SK-N-SH (cell line): ENCODE results near the gene BTNL8. TPM values are rescaled to one million over a fixed set of nuclear protein-coding genes. Genes with fewer than 3 reads are reported as not detected.

Experiments used
- CTCF ChIA-PET: fragments of 300-600, 350-600 bp; formaldehyde crosslinking; extraction: SDS; loops from one replicate; lab custom pipeline; 2021; lab: Yijun Ruan, JAX
- POLR2A ChIA-PET: fragments of 350-600 bp; sonication (Branson Sonifier 250); formaldehyde crosslinking; extraction: SDS; loops from one replicate; lab custom pipeline; 2020; ENCODE audit warnings: antibody characterized with exemption, inconsistent platforms; lab: Yijun Ruan, JAX
- DNase-seq: peaks from one replicate; pipeline ENCODE4 v3.0.0; 2012
- H2AFZ ChIP-seq: fragments of 200-600 bp; sonication (generic); 2 replicates; pipeline ENCODE4 v1.8.1; 2016; ENCODE audit warnings: antibody characterized with exemption, mild to moderate bottlenecking, low read depth
- H3F3A ChIP-seq: fragments of 200-600 bp; sonication (generic); replicated peaks from 2 replicates; pipeline ENCODE3; 2016; ENCODE audit warnings: antibody characterized with exemption, mild to moderate bottlenecking; ENCODE audit not compliant: insufficient read depth
- H3K27ac ChIP-seq, 2 experiments: fragments of 200-500 bp in 1 of 2; fragments of 200-600 bp in 1 of 2; sonication (Bioruptor generic) in 1 of 2; sonication (generic), shearing (Covaris generic) in 1 of 2; 2 replicates each; pipeline versions ENCODE4 v1.5.1 to v1.6.1; 2014 to 2016; ENCODE audit warnings: low read depth in 2 of 2, inconsistent platforms in 1 of 2, low read length in 1 of 2, mild to moderate bottlenecking in 1 of 2, mixed read lengths in 1 of 2
- H3K27me3 ChIP-seq: fragments of 200-600 bp; sonication (generic), shearing (Covaris generic); 2 replicates; pipeline ENCODE4 v1.6.1; 2016; ENCODE audit warnings: mixed run types; ENCODE audit not compliant: insufficient read depth
- H3K36me3 ChIP-seq, 2 experiments: fragments of 200-500 bp in 1 of 2; fragments of 200-600 bp in 1 of 2; sonication (Bioruptor generic) in 1 of 2; sonication (generic) in 1 of 2; replicated peaks in 1 of 2; 2 replicates each; pipeline versions ENCODE3 to v1.5.1; 2014 to 2016; ENCODE audit warnings: low read length in 1 of 2, mild to moderate bottlenecking in 1 of 2; ENCODE audit not compliant: insufficient read depth in 2 of 2, control insufficient read depth in 1 of 2
- H3K4me1 ChIP-seq, 2 experiments: fragments of 200-500 bp in 1 of 2; fragments of 200-600 bp in 1 of 2; sonication (Bioruptor generic) in 1 of 2; sonication (generic), shearing (Covaris generic) in 1 of 2; 2 replicates each; pipeline versions ENCODE4 v1.5.1 to v1.6.1; 2014 to 2016; ENCODE audit warnings: low read depth in 1 of 2, low read length in 1 of 2, mixed run types in 1 of 2; ENCODE audit not compliant: insufficient read depth in 2 of 2, control insufficient read depth in 1 of 2
- H3K4me2 ChIP-seq: fragments of 200-600 bp; sonication (generic), shearing (Covaris generic); 2 replicates; pipeline ENCODE4 v1.6.1; 2017; ENCODE audit warnings: mixed run types
- H3K4me3 ChIP-seq, 2 experiments: fragments of 200-500 bp in 1 of 2; fragments of 200-600 bp in 1 of 2; sonication (Bioruptor generic) in 1 of 2; sonication (generic), shearing (Covaris generic) in 1 of 2; 2 replicates each; pipeline versions ENCODE4 v1.5.1 to v1.8.1; 2014 to 2016; ENCODE audit warnings: low read depth in 2 of 2, inconsistent platforms in 1 of 2, low read length in 1 of 2, mild to moderate bottlenecking in 1 of 2, mixed read lengths in 1 of 2, moderate library complexity in 1 of 2
- H3K79me2 ChIP-seq: fragments of 200-600 bp; sonication (generic); 2 replicates; pipeline ENCODE4 v1.8.1; 2017; ENCODE audit warnings: mild to moderate bottlenecking; ENCODE audit not compliant: insufficient read depth
- H3K9ac ChIP-seq: fragments of 200-600 bp; sonication (generic); 2 replicates; pipeline ENCODE4 v1.6.1; 2017; ENCODE audit warnings: mixed run types
- H3K9me2 ChIP-seq: fragments of 200-600 bp; sonication (generic); 2 replicates; pipeline ENCODE4 v1.6.1; 2017; ENCODE audit warnings: mixed run types
- H3K9me3 ChIP-seq: fragments of 200-600 bp; sonication (generic); 2 replicates; pipeline ENCODE4 v1.6.1; 2017; ENCODE audit warnings: mixed run types, mild to moderate bottlenecking, moderate library complexity
- H4K20me1 ChIP-seq: fragments of 200-600 bp; sonication (generic); 2 replicates; pipeline ENCODE4 v1.6.1; 2017; ENCODE audit warnings: mild to moderate bottlenecking, mixed run types; ENCODE audit not compliant: insufficient read depth
- ELF1 ChIP-seq: IDR thresholded peaks from 2 replicates; pipeline ENCODE4 v1.4.0; 2012
- EP300 ChIP-seq, 2 experiments: IDR thresholded peaks; 2 replicates each; pipeline versions ENCODE4 v1.4.0 to v1.6.1; 2012; ENCODE audit warnings: borderline replicate concordance in 1 of 2, low read depth in 1 of 2, low read length in 1 of 2
- EZH2phosphoT487 ChIP-seq: fragments of 200-600 bp; sonication (generic); IDR thresholded peaks from 2 replicates; pipeline ENCODE4 v1.6.1; 2017; ENCODE audit warnings: low read depth, mixed run types, mild to moderate bottlenecking, antibody characterized with exemption, moderate library complexity, borderline replicate concordance
- FOXJ3 ChIP-seq: sonication (generic); formaldehyde crosslinking; IDR thresholded peaks from 2 replicates; pipeline ENCODE4 v1.5.1; 2020; ENCODE audit warnings: mild to moderate bottlenecking, missing genetic modification reagents
- GABPA ChIP-seq: IDR thresholded peaks from 2 replicates; pipeline ENCODE4 v1.4.0; 2012; ENCODE audit warnings: low read depth, mild to moderate bottlenecking
- GATA2 ChIP-seq: sonication (generic); formaldehyde crosslinking; IDR thresholded peaks from 2 replicates; pipeline ENCODE4 v1.5.0; 2020; ENCODE audit warnings: mild to moderate bottlenecking, missing genetic modification reagents
- MEF2A ChIP-seq: IDR thresholded peaks from 2 replicates; pipeline ENCODE4 v1.4.0; 2012; ENCODE audit warnings: low read depth, borderline replicate concordance
- MXI1 ChIP-seq: IDR thresholded peaks from 2 replicates; pipeline ENCODE4 v1.6.1; 2012; ENCODE audit warnings: mild to moderate bottlenecking, low read depth, low read length, improper control_type of control experiment
- NRF1 ChIP-seq: IDR thresholded peaks from 2 replicates; pipeline ENCODE4 v1.6.1; 2012; ENCODE audit warnings: low read depth, mild to moderate bottlenecking, low read length
- POLR2AphosphoS5 ChIP-seq: IDR thresholded peaks from 2 replicates; pipeline ENCODE4 v1.6.1; 2012; ENCODE audit warnings: low read depth, low read length
- RAD21 ChIP-seq: IDR thresholded peaks from 2 replicates; pipeline ENCODE4 v1.6.1; 2012; ENCODE audit warnings: mild to moderate bottlenecking, low read length
- RXRA ChIP-seq: IDR thresholded peaks from 2 replicates; pipeline ENCODE4 v1.4.0; 2012; ENCODE audit warnings: low read depth, mild to moderate bottlenecking, borderline replicate concordance
- SMC3 ChIP-seq: IDR thresholded peaks from 2 replicates; pipeline ENCODE4 v1.6.1; 2012; ENCODE audit warnings: low read depth, low read length, improper control_type of control experiment
- TAF1 ChIP-seq: IDR thresholded peaks from 2 replicates; pipeline ENCODE4 v1.6.1; 2012; ENCODE audit warnings: low read depth, mild to moderate bottlenecking, low read length, moderate library complexity, borderline replicate concordance
- TEAD4 ChIP-seq: IDR thresholded peaks from 2 replicates; pipeline ENCODE4 v1.4.0; 2012; ENCODE audit warnings: mild to moderate bottlenecking, borderline replicate concordance; ENCODE audit not compliant: insufficient read depth
- WGBS: methylation state at CpG from one replicate; pipeline ENCODE4 v1.1.6; 2017; ENCODE audit warnings: low lambda C conversion rate; 5-methylcytosine and 5-hydroxymethylcytosine counted together
- polyA plus RNA-seq, 3 experiments: library from polyadenylated mRNA; depleted of rRNA; stranded (reverse); fragments of >200 nt; gene quantifications; 2 replicates each; pipeline ENCODE4 v1.2.3, GENCODE V29; 2012
- TF ChIP-seq, protein P1 (sequence below): fragments of 150-350 bp; IDR thresholded peaks from 2 replicates; pipeline ENCODE4 v1.6.1; 2017; ENCODE audit warnings: antibody characterized with exemption, low read length, low read depth, borderline replicate concordance
- TF ChIP-seq, protein P2 (sequence below): fragments of 200-600 bp; sonication (generic); IDR thresholded peaks from 2 replicates; pipeline ENCODE4 v1.6.1; 2017; ENCODE audit warnings: antibody characterized with exemption, mild to moderate bottlenecking, moderate library complexity
- TF ChIP-seq, protein P3 (sequence below): IDR thresholded peaks from 2 replicates; pipeline ENCODE4 v1.4.0; 2012; ENCODE audit warnings: low read depth, borderline replicate concordance
- TF ChIP-seq, protein P4 (sequence below): IDR thresholded peaks from 2 replicates; pipeline ENCODE4 v1.4.0; 2012; ENCODE audit warnings: low read depth, borderline replicate concordance

Gene BTNL8
- polyA plus RNA-seq, 1 of the 3 experiments (the other 2 are of a cell fraction), result not detected

DNA sequence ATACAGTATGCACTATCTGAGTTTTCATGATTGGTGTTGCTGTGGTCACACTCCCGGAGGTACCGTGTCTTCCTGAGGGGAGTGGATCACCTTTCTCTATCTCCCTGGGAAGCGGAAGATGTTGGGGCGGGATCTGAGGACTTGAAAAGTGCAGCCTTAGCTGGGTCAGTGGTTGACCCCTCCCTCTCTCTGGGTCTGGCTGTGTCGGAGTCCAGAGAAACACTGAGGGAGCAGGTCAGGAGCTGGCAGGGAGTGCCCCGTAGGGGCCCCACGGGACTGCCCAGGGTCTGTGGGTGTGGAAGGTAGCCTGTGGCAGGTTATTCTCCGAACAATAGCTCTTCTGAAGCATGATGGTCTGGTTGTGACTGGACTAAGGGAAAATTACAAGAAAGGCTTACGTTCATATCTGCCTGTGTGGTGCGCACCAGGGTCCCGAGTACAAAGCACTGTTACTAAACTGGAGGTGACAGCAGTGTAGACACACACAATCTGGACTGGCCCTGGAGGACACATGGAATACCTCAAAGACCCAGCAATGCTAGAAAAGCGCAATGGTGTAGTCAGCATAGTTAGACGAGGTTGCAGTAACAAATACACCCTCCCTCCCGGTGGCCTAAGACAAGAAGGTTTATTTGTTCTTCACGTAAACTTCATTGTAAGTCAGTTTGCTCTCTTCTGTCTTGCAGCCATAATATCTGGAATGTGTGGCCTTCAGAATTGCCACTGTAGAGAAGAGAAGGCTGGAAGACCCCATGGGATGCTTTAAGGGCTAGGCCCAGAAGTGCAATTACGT lies 28.5 kb upstream of the BTNL8 start:
- no peaks in the 10 kb centered on the region for H3K4me1 ChIP-seq
- no peak overlapping the region for H3K27ac ChIP-seq
- H3K9ac ChIP-seq, result no peak overlapping the region
- H3F3A ChIP-seq, result no peaks in the 10 kb centered on the region
- H4K20me1 ChIP-seq, result no peaks in the 10 kb centered on the region
- no peaks in the 10 kb centered on the region for H3K9me2 ChIP-seq
- ChIA-PET CTCF (interaction anchor here (1.0 to 2.1 kb wide), 3 partner anchors 15 to 281 kb away, joined by 3 to 7 read pairs (median 5); no protein-coding TSS in a partner anchor), POLR2A (no interaction called here)
- 33% methylated on average over 14 of the region's 16 CpGs for WGBS
- DNase-seq, result no peak
- no peak overlapping the region for H2AFZ ChIP-seq
- no peaks in the 10 kb centered on the region for H3K36me3 ChIP-seq
- H3K9me3 ChIP-seq, result no peaks in the 10 kb centered on the region
- no peak overlapping the region for H3K4me2 ChIP-seq
- peaks cover 10% of the 10 kb centered on the region; the same call in 1 of the 2 replicates for H3K27me3 ChIP-seq
- H3K79me2 ChIP-seq, result no peaks in the 10 kb centered on the region
- TF ChIP-seq POLR2AphosphoS5 (no peak), TEAD4 (no peak), GABPA (no peak), GATA2 (no peak), SMC3 (no peak), NRF1 (no peak), ELF1 (no peak), MXI1 (no peak), EP300 (IDR thresholded peaks at IDR 0.05; ENCODE audit: borderline replicate concordance in 1 of 2, low read depth in 1 of 2, low read length in 1 of 2) (no peak), RXRA (no peak), MEF2A (no peak), FOXJ3 (CRISPR knock-in tag) (no peak), TAF1 (no peak), EZH2phosphoT487 (no peak), RAD21 (no peak)
- TF ChIP-seq, protein P1, sequence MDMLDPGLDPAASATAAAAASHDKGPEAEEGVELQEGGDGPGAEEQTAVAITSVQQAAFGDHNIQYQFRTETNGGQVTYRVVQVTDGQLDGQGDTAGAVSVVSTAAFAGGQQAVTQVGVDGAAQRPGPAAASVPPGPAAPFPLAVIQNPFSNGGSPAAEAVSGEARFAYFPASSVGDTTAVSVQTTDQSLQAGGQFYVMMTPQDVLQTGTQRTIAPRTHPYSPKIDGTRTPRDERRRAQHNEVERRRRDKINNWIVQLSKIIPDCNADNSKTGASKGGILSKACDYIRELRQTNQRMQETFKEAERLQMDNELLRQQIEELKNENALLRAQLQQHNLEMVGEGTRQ, result no peak
- TF ChIP-seq, protein P2, sequence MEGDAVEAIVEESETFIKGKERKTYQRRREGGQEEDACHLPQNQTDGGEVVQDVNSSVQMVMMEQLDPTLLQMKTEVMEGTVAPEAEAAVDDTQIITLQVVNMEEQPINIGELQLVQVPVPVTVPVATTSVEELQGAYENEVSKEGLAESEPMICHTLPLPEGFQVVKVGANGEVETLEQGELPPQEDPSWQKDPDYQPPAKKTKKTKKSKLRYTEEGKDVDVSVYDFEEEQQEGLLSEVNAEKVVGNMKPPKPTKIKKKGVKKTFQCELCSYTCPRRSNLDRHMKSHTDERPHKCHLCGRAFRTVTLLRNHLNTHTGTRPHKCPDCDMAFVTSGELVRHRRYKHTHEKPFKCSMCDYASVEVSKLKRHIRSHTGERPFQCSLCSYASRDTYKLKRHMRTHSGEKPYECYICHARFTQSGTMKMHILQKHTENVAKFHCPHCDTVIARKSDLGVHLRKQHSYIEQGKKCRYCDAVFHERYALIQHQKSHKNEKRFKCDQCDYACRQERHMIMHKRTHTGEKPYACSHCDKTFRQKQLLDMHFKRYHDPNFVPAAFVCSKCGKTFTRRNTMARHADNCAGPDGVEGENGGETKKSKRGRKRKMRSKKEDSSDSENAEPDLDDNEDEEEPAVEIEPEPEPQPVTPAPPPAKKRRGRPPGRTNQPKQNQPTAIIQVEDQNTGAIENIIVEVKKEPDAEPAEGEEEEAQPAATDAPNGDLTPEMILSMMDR, result no peak
- TF ChIP-seq, protein P3, sequence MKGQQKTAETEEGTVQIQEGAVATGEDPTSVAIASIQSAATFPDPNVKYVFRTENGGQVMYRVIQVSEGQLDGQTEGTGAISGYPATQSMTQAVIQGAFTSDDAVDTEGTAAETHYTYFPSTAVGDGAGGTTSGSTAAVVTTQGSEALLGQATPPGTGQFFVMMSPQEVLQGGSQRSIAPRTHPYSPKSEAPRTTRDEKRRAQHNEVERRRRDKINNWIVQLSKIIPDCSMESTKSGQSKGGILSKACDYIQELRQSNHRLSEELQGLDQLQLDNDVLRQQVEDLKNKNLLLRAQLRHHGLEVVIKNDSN, result no peak
- TF ChIP-seq, protein P4, sequence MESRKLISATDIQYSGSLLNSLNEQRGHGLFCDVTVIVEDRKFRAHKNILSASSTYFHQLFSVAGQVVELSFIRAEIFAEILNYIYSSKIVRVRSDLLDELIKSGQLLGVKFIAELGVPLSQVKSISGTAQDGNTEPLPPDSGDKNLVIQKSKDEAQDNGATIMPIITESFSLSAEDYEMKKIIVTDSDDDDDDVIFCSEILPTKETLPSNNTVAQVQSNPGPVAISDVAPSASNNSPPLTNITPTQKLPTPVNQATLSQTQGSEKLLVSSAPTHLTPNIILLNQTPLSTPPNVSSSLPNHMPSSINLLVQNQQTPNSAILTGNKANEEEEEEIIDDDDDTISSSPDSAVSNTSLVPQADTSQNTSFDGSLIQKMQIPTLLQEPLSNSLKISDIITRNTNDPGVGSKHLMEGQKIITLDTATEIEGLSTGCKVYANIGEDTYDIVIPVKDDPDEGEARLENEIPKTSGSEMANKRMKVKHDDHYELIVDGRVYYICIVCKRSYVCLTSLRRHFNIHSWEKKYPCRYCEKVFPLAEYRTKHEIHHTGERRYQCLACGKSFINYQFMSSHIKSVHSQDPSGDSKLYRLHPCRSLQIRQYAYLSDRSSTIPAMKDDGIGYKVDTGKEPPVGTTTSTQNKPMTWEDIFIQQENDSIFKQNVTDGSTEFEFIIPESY, result no peak
- TF ChIP-seq, all 33 proteins: peak for 0
- H3K4me3 ChIP-seq, result no peak overlapping the region
